ENCODE results near the gene TMPRSS6.

Gene TMPRSS6

DNA sequence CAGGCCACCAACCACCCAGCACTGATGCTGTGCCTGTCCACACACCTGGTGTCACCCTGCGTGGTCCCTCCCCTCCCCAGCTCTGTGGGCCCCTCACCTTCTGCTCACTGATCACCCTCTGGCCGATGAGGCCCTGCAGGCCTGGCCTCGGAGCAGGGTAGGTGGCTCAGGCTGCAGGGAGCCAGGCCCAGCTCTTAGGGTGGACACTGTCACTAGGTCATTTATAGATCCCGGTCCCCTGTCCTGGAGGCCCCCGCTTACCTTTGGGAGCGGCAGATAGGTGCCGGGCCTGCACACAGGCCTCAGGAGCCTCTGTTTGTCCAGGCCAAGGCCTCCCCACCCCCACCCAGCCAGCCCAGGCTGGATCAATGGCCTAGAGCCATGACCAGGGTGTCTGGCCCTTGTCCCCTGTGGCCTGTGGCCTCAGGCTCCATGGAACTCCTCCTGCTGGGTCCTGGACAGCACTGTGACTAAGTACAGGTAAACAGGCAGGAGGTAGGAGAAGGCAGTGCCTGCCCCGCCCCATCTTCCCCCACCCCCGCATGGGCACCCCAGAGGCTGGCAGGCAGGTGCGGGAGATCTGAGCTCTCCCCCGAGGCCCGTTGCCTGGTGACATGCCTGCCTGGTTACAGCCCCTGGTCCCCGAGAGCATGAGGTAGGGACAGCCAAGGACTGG lies at the start of gene TMPRSS6:
Gene TMPRSS6, minus strand, starts transcription at position 472 of the 676 bp plus-strand sequence. CDS start 6,296 bp downstream, outside the sequence.
- DNase-seq (ENCODE audit: low read depth), result no peak

DNA sequence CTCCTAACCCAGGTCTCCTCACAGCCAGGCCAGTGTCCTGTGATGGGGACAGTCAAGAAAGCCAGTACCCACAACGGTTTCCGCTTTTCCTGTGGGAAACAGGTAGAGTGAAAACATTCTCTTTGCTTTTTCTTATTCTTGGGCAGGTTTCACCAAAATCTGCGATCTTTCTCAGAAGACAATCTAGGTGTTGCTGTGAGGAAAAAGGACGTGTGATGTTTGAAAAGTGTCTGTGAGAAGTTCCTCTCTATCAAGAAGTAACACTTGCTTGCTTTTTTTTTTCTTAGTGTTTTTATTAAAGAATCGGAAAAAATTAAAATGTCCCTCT lies 49.4 kb upstream of the TMPRSS6 start:
- DNase-seq (ENCODE audit: low read depth), result no peak

DNA sequence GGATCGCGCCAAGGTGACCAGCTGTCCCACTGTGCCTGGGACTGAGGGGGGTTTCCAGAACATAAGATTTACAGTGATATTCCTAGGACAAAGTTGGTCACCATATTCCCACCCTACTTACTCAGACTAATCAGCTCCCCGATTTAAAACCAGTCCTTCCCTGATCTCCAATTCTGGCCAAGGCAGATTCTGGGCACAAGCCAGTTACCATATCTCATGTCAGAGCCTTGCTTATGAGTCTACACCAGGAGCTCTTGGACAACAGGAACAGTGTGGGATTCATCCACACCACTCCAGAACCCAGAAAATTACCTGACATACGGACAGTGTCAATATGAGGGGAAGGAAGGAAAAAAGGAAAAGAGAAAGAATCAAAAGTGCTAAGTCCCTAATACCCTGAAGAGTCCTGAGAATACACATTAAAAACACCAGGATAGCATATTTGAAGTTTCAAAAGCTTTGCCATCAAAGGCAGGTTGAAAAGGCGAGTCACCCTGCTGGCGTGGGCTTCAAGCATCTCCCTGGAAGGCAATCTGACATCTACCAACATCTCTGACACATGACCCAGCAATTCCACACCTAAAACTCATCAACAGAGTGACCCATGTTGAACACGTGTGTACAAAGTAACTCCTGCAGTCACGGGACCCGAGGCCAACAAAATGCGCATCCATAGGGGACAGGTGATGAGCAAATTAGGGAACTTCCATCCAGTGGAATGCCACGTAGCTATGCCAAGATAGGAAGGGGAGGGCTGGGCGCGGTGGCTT lies 48.2 kb upstream of the TMPRSS6 start:
- no peak for DNase-seq (ENCODE audit: low read depth)

DNA sequence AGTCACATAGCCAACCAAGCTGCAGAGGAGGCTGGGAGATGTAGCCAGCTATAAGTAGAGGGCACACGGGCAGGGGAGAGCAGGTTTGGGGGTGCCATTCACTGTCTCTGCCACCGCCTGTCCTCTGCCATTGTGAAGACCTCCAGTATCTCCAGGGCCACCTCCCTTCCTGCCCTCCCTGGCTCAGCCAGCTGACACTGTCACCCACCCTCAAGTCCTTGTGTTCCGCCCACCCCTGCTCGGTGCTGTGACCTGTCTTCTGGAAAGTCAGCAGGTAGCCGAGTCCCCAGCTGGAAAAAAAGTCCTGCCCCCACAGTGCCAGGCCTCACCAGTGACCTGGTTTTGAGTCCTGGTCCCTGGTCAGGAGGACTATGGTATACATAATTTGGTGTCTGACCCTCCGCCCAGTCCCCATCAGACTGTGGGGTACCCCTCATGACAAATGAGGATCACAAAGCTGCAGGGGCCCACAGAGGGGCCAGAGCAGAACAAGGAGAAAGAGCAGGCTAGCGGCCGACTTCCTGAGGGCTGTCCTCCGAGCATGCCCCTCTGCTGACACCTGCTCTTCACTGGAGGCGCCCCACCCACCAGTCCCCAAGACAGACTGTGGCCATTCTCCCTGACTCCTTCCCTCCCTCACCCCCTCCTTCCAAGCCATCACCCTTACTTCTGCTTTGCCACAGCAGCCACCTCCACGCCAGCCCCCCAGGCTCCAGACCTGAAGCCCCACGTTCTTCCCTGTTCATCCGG lies 47.3 kb upstream of the TMPRSS6 start:
- no peak for DNase-seq (ENCODE audit: low read depth)

DNA sequence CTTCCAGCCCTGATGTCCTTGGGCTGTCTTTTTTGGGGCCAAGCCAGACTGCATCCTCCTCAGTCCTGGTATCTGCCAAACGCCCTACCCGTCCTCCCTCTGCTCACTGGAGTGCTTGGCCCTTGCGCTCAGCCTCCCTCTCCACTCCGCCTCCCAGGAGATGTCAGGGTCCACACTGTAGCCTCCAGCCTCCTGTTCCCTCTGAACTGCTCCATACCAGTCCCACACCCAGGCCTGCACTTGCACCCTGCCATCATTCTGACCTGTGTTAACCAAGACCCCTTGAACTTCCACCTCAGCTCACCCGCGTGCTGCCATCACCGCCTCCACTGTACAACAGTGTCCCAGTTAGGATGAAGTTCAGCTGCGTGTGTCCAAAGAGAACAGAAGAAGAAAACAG lies 46.5 kb upstream of the TMPRSS6 start:
- no peak for DNase-seq (ENCODE audit: low read depth)

DNA sequence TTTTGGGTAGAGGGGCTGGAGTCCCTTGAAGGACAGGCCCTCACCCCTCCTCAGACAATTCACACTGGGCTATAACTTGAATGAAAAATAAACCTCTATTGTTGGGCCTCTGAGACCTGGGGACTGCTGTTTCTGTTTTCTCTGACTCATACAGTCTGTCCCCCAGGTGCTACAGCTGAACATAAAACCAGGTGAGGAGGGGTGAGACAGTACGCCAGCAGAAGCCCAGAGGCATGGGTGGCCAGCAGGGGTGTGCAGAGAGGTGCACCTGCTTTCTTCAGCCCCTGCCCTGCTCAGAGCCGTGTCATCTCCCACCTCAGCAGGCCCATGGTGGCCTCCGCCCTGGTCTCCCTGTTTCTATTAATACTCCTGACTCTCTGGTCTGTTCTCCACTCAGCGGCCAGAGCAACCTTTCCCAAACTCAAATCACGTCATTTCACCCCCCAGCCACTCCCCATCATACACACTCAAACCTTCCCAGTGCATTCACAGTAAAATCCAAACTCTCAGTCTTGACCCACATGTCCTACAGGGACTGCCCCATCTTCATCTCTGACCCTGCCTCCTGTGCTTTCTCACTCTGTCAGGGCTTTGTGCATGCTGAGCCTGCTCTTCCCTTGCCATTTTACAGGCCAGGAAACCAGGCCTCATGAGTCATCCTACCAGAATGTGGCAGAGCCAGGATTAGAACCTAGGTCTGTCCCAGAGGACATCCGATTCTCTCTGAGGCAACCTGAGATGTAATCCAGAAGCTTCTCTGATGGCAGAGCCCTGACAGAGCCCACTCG lies 45.6 kb upstream of the TMPRSS6 start:
- DNase-seq (ENCODE audit: low read depth), result no peak

DNA sequence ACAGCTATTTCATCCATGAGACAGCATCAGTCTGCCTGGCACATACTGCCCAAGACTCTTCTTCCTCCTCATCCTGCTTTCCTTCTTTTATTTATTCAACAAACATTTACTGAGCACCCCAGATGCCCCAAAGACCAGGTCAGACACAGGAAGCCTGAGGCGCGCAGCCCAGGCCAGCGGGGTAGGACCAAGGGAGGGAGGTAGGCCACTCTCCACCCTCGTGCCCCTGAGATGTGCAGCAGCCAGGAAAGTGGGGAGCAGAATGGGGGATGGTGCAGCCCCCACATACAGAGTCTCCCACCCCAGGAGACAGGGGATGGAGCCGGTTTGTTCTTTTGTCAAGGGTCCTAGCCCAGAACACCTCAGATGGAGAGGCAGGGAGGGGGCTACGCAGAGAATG lies 44.4 kb upstream of the TMPRSS6 start:
- DNase-seq (ENCODE audit: low read depth), result no peak

DNA sequence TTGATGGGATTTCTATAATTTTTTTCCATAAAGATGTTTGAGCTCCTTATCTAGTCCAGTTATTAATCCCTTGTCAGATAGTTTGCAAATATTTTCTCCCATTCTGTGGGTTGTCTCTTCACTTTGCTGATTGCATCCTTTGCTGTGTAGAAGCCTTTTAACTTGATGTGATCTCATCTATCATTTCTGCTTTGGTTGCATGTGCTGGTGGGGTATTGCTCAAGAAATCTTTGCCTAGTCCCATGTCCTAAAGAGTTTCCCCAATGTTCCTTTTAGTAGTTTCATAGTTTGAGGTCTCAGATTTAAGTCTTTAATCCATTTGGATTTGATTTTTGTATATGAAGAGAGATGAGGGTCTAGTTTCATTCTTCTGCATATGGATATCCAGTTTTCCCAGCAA lies 41.9 kb upstream of the TMPRSS6 start:
- no peak for DNase-seq (ENCODE audit: low read depth)

DNA sequence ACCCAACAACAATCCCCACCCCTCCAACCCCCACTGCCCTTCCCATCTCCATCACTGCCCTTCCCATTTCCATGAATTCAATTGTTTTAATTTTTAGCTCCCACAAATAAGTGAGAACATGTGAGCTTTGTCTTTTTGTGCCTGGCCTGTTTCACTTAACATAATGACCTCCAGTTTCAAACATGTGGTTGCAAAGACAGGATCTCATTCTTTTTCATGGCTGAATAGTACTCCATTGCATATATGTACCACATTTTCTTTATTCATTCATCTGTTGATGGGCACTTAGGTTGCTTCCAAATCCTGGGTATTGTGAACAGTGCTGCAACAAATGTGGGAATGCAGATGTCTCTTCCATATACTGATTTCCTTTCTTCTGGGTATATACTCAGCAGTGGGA lies 41.2 kb upstream of the TMPRSS6 start:
- no peak for DNase-seq (ENCODE audit: low read depth)

DNA sequence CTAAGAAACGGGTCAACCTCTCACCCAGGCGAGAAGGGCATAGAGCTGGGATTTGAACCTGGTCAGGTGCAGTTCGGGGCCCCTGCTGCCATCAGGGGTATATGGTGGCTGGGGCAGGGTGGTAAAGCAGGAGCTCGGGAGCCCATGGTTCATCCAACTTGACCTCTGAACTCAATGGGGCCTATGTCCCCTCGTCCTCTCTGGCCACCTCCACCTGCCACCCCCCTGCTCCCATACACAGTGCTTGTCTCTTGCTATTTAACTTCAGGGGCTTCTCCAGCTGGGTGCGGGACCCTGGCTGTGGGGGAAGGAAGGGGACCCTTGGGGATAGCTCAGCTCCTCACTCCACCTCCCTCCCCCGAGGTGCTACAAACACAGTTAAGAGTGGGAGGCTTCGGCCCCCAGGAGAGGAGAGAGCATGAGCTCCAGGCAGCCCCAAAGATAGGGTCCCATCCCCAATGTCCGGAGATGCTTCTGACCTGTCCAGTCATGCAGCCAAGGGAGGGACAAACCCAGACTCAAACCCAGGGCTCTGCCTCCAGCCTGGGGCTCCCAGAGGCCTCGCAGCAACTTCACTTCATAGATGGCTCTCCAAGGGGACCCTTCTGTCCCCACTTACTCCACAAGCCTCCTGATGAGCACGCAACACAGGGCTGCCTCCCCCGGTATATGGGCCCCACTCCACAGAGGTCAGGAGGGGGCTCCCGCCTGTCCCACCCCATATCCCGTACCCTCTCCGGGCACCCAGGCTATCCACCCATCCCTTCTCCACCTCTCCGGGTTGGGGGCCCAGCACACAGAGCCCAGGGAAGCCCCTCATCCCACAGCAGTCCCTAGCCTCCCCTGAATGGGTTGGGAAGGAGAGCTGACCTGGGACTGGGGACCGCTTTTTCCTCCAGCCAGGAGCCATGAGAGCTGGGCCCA lies 39.5 kb upstream of the TMPRSS6 start:
- no peak for DNase-seq (ENCODE audit: low read depth)

DNA sequence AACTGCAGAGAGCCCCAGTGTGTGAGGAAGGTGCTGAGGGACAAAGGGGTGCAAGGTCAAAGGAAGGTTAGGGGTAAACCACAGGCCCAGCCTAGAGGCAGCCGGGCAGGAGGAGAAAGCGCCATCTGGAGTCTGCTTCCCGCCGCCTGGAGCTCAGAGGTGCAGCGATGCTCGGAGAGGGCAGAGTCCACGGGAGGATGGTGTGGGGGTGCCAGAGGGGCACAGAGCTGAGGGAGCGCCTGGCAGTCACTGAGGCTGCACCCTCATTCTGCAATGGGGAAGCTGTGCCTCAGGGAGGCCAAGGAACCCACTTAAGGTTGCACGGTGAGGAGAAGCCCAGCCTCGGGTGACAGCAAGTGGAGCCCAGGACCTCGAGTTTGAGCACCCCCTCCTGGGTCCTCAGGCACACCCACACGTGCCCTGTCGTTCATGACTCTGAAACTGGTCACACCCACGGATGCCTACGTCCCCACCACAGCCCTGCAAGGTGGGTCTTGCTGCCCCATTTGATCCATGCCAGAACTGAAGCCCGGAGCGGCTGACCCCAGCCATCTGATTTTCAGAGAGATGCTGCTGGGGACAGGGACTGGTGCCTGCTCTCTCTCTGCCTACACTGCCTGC lies 38.6 kb upstream of the TMPRSS6 start:
- DNase-seq (ENCODE audit: low read depth), result no peak

DNA sequence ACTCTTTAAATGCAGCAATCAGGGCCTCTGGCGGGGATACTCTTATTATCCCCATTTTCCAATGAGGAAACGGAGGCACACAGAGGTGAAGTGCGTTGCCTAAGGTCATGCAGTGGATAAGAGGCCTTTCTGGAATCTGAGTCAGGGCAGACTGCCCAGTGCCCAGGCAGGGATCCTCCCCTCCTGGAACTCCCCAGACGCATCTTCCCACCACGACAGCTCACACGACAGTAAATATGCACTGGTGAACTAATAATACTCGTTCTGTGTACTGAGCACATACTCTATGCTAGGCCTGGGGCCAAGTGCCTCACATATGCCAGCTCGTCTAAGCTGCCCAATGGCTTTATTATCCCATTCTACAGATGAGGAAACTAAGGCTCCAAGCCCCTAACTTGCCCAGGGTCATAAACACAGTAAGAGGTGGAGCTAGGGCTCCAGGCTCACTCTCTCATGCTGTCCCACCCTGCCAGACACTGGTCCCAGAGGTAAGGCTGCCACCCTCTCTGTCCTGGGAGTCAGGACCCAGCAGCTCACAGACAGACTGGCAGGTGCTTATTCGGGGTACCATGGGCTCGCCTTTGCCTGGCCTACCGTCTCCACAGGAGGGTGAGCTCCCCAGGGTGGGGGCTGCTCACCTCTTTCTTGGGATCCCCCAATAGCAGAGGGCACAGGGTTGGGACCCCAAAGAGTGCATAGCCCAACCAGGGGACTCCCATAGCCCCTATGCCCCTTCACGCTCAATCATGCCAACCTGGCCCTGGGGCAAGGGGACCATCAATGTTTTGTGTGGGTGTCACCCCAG lies 37.9 kb upstream of the TMPRSS6 start:
- no peak for DNase-seq (ENCODE audit: low read depth)

DNA sequence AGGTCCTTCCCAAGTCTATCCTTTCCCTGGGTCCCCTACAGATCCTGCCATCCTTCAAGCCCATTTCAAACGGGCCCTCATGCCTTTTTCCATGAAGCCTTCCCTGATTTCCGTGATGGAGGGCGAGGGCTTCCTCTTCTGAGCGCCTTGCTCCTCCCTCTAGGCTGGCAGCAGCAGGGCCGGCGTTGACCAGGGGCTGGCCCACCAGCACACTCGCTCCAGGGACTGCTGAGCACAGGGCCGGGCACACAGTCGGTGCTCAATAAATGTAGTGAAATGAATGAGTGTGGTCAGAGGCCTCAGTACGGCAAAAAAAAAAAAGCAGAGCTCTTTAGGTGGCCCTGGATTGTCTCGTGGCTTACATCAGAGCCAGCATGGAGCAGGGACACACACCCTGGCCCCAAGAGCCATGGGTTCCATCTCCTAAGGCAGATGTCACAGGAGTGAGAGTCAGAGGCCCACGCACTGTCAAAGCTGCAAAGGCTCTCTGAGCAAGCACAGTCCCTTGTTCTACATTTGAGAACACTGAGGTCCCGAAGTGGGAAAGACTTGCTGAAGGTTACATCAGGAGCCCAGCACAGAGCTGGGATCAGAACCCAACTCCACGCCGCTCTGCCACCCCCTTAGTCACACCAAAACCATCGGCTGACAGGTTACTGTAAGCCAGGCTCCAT lies 37.1 kb upstream of the TMPRSS6 start:
- DNase-seq (ENCODE audit: low read depth), result no peak

DNA sequence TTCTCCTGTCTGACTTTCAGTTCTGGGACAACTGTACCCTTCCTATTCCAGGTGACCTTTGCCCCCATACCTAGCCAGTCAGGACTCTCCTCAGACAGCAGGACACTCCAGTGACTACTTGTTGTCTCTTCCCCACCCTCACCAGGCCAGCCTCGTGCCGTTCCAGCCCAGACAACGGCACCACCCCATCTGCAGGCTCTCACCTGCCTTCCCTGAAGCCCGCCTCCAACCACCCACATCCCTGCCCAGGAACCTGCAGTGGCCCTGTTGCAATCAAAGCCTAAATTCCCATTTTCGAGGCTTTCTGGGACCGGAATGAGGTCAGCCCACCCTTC lies 36.5 kb upstream of the TMPRSS6 start:
- DNase-seq (ENCODE audit: low read depth), result no peak

DNA sequence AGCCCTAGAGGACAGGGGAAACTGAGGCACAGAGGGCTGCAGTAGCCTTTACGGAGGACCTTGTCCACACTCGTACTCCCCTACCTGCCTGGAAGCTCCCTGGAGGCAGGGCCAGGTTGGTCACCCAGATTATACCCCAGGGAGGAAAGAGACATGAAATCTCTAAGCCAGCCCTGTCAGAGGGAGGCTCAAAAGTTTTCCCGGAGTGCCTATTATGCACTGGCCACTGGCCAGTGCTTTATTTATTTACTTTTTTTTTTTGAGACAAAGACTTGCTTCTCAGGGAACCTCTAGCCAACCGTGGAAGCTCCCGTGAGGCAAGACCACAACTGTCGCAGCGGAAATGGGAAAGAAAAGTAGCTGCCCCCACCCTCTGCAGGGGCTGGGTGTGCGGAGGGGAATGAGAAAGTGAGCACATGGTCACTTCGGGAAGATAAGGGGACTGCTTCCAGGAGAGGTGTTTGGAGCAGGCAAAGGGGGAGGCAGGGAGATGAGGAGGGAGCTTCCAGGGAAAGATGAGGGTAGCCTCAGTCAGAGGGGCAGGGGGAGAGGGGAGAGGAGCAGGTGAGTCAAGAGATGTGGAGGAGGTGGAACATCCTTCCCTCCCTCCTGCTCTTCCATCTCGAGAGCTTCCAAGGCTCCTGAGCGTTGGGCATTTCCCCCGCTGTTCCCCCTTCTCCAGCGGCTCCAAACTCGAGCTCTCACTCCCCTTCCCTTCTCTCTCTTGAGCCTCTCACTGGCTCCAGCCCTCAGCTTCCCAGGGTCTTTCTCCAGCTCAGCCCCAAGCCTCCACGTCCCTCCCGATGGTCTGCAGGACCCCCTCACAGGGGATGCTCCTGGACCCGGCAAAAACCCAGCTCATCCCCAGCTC lies 35.9 kb upstream of the TMPRSS6 start:
- no peak for DNase-seq (ENCODE audit: low read depth)

DNA sequence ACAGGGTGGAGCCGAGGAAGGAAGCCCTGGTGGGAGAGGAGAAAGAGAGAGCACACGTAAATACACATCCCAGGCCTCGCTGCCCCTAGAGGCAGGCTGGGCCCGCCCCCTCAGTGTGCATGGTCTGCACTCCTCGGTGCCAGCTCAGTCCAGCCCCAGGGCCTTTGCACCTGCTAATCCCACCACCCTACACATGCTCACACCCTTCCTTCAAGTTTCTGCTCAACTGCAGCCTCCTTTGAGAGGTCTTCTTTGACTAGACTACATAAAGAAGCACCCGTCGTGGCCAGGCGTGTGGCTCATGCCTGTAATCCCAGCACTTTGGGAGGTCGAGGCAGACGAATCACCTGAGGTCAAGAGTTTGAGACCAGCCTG lies 34.7 kb upstream of the TMPRSS6 start:
- DNase-seq (ENCODE audit: low read depth), result no peak

DNA sequence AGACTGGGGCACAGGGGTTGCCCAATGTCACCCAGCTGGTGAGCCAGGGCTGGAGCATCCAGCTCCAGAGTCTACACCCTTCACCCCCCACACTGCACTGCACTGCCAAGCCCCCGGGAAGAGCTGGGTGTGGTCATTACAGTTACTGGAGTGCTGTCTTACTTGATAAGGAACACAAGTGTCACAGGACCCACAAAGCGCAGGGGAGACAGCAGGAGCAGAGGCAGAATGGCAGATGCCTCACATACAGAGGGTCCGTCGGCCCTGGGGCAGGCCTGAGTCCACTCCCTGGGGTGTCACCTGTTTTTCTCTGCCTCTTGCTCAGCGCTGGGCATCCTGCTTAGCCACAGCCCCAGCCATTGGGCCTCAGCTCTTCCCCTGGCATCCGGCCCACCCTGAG lies 32.5 kb upstream of the TMPRSS6 start:
- DNase-seq (ENCODE audit: low read depth), result no peak

DNA sequence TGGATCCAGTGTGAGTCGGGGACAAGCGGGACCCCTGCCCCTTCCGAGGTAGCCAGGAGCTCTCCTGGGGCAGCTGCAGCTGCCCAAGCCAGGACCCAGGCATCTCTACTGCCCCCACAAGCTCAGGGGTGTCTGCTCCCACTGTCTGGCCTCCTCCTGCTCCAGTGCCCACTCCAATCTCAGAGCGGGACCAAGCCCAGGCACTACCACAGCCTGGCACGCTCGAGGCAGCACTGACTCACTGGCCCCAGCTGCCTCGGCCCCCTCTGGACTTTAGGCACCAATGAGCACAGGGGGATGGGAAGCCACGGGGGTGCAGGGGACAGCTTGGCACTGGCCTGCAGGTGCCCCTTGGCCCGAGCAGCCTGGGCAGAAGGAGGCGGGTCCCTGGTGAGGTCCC lies 32.0 kb upstream of the TMPRSS6 start:
- DNase-seq (ENCODE audit: low read depth), result no peak

Measured in HS-5 (cell line).